OCI-LY1 (cell line): ENCODE results near the gene KCTD1.

Experiments used
- H2AFZ ChIP-seq: fragments of 200-600 bp; sonication (generic), shearing (Covaris generic); 2 replicates; pipeline ENCODE4 v1.6.0; 2014; ENCODE audit warnings: antibody characterized with exemption, mild to moderate bottlenecking, low read length
- H3F3A ChIP-seq: fragments of 200-600 bp; sonication (generic), shearing (Covaris generic); 2 replicates; pipeline ENCODE4 v1.6.0; 2014; ENCODE audit warnings: mild to moderate bottlenecking, antibody characterized with exemption, low read length, moderate library complexity; ENCODE audit not compliant: insufficient read depth
- H3K27ac ChIP-seq: fragments of 200-600 bp; sonication (generic); 2 replicates; pipeline ENCODE4 v1.5.1; 2014; ENCODE audit warnings: low read length, mixed run types, mild to moderate bottlenecking, low read depth; ENCODE audit not compliant: poor library complexity, severe bottlenecking
- H3K27me3 ChIP-seq: fragments of 200-600 bp; sonication (generic); 2 replicates; pipeline ENCODE4 v1.6.0; 2014; ENCODE audit warnings: antibody characterized with exemption, mild to moderate bottlenecking, low read length, moderate library complexity; ENCODE audit not compliant: insufficient read depth
- H3K36me3 ChIP-seq: fragments of 200-600 bp; sonication (generic); 2 replicates; pipeline ENCODE4 v1.6.1; 2014; ENCODE audit warnings: mild to moderate bottlenecking, antibody characterized with exemption, low read length, moderate library complexity, mixed read lengths; ENCODE audit not compliant: insufficient read depth
- H3K4me1 ChIP-seq: fragments of 200-600 bp; sonication (generic); 2 replicates; pipeline ENCODE4 v1.5.1; 2014; ENCODE audit warnings: mild to moderate bottlenecking, low read length, moderate library complexity; ENCODE audit not compliant: insufficient read depth, severe bottlenecking
- H3K4me2 ChIP-seq: fragments of 200-600 bp; sonication (generic), shearing (Covaris generic); 2 replicates; pipeline ENCODE4 v1.6.1; 2014; ENCODE audit warnings: low read length
- H3K4me3 ChIP-seq: fragments of 200-600 bp; sonication (generic); 2 replicates; pipeline ENCODE4 v1.5.1; 2014; ENCODE audit warnings: low read length, low read depth, mild to moderate bottlenecking, mixed read lengths; ENCODE audit not compliant: poor library complexity, severe bottlenecking
- H3K79me2 ChIP-seq: fragments of 200-600 bp; shearing (Covaris generic); 2 replicates; pipeline ENCODE4 v1.6.1; 2016; ENCODE audit warnings: mixed run types, low read length, mixed read lengths; ENCODE audit not compliant: insufficient read depth
- H3K9ac ChIP-seq: fragments of 200-600 bp; sonication (generic), shearing (Covaris generic); 2 replicates; pipeline ENCODE4 v1.6.1; 2014; ENCODE audit warnings: mild to moderate bottlenecking, low read length, mixed read lengths
- H3K9me2 ChIP-seq: fragments of 200-600 bp; sonication (generic), shearing (Covaris generic); 2 replicates; pipeline ENCODE4 v1.6.1; 2014; ENCODE audit warnings: low read depth, mild to moderate bottlenecking, low read length, mixed read lengths
- H3K9me3 ChIP-seq: fragments of 200-600 bp; shearing (Covaris generic); 2 replicates; pipeline ENCODE4 v1.6.1; 2014; ENCODE audit warnings: low read length, mixed read lengths
- H4K20me1 ChIP-seq: fragments of 200-600 bp; sonication (generic), shearing (Covaris generic); 2 replicates; pipeline ENCODE4 v1.6.0; 2016; ENCODE audit warnings: mild to moderate bottlenecking, low read length; ENCODE audit not compliant: insufficient read depth
- CTCF ChIP-seq: fragments of 200-600 bp; sonication (generic), shearing (Covaris generic); IDR thresholded peaks from 2 replicates; pipeline ENCODE4 v1.5.1; 2017; ENCODE audit warnings: mild to moderate bottlenecking, antibody characterized with exemption, low read length, moderate library complexity, mixed read lengths
- EZH2 ChIP-seq: fragments of 200-600 bp; sonication (generic), shearing (Covaris generic); IDR thresholded peaks from 2 replicates; pipeline ENCODE4 v1.8.0; 2017; ENCODE audit warnings: borderline replicate concordance, mixed run types, mild to moderate bottlenecking, antibody characterized with exemption, low read length, moderate library complexity, mixed read lengths

The KCTD1 gene

GRCh38 chr18:26482569-26482968, 65.8 kb downstream of the KCTD1 start:
- Histone ChIP-seq H2AFZ (no peak overlapping the region), H3K79me2 (no peaks in the 10 kb centered on the region), H4K20me1 (no peaks in the 10 kb centered on the region), H3K36me3 (no peaks in the 10 kb centered on the region), H3K27ac (no peak overlapping the region), H3K9me3 (no peaks in the 10 kb centered on the region), H3K9ac (no peak overlapping the region), H3K4me1 (no peaks in the 10 kb centered on the region), H3F3A (no peaks in the 10 kb centered on the region), H3K4me2 (no peak overlapping the region), H3K9me2 (no peaks in the 10 kb centered on the region), H3K4me3 (no peak overlapping the region), H3K27me3 (no peaks in the 10 kb centered on the region)
- no peak for TF ChIP-seq EZH2

GRCh38 chr18:26480897-26481795, 67.2 kb downstream of the KCTD1 start:
- no peaks in the 10 kb centered on the region for H3K36me3 ChIP-seq
- H3K27me3 ChIP-seq = no peaks in the 10 kb centered on the region
- H3F3A ChIP-seq = no peaks in the 10 kb centered on the region
- H3K9me3 ChIP-seq = no peaks in the 10 kb centered on the region
- H3K4me1 ChIP-seq = no peaks in the 10 kb centered on the region
- no peaks in the 10 kb centered on the region for H4K20me1 ChIP-seq
- no peak overlapping the region for H3K4me2 ChIP-seq
- no peaks in the 10 kb centered on the region for H3K79me2 ChIP-seq
- H3K9ac ChIP-seq = no peak overlapping the region
- no peak overlapping the region for H3K4me3 ChIP-seq
- no peaks in the 10 kb centered on the region for H3K9me2 ChIP-seq
- TF ChIP-seq EZH2 (no peak), CTCF (no peak)
- H2AFZ ChIP-seq = no peak overlapping the region
- no peak overlapping the region for H3K27ac ChIP-seq

DNA sequence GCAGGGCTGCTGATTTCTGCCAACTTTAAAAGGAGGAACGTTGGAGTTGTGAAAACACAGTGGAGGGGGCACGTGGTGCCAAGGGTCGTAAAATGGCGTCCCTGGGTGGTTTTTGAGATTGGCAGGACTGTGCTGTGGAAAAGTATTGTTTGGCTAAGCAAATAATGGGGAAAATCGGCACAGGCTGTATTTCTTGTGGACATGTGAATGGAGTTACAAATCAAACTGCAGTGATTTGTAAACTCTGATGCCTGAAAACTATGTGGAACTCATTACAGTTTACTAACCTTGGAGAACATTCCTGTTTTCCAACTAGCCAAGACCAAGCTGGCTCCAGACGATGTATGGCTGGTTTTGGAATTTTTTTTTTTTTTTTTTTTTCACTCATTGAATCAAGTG, 68.7 kb downstream of the KCTD1 start:
- Histone ChIP-seq H4K20me1 (no peaks in the 10 kb centered on the region), H3K79me2 (no peaks in the 10 kb centered on the region), H3K4me1 (no peaks in the 10 kb centered on the region), H3K9me3 (no peaks in the 10 kb centered on the region), H3K4me2 (no peak overlapping the region), H3K27ac (no peak overlapping the region), H3K36me3 (no peaks in the 10 kb centered on the region), H3F3A (no peaks in the 10 kb centered on the region), H2AFZ (no peak overlapping the region), H3K9ac (no peak overlapping the region), H3K27me3 (no peaks in the 10 kb centered on the region), H3K4me3 (no peak overlapping the region), H3K9me2 (no peaks in the 10 kb centered on the region)
- TF ChIP-seq EZH2 = no peak
- no peak for TF ChIP-seq CTCF
